ENCODE data around the gene PRMT5. TPM values are rescaled to one million over a fixed set of nuclear protein-coding genes. Genes with fewer than 3 reads are reported as not detected.

The PRMT5 gene
- 154 TPM for polyA plus RNA-seq (2013, experiment 1 of 2)
- polyA plus RNA-seq (2013, experiment 2 of 2) = 151 TPM

DNA sequence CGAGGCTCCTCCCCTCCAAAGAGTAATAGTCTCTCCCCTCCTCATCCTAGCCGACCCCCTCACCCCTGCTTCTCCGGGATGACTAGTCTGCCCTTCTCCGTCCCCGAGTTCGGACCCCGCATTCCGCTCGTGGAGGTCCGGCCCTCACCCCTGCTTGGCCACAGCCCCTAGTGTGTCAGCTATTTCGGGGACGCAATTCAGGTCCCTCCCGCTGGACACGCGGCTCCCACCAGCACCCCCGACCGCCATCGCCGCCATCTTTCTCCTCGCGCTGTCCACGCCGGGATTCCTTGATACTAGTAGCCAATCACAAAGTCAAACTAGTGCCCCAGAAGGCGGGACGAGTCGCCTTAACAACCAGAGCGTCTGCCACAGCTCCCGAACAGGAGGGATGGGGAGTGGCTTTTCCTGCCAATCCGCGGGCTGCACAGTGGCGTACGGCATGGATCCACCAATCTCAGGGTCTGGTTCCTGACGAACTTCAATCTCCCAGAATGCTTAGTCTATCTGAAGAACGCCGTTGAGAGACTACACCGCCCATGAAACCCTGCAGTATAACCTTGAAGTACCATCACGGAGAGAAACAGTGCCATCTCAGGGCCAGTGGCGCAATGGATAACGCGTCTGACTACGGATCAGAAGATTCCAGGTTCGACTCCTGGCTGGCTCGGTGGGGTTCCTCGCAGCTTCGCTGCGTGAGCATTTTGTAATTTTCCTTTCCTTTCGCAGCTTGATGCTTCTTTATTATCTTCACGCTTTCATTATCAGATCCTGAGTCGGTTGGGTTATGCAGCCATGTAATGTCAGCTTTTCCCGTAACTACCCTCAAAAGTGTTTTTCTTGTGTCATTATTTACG lies at the start of gene PRMT5:
TSS of gene PRMT5 (minus strand) at position 273 of the 857 bp plus-strand sequence. CDS start at position 258, 15 bp downstream.
- Histone ChIP-seq H3K79me2 (ENCODE audit: control insufficient read depth, insufficient read depth, low read length) (peaks cover 16% of the 10 kb centered on the region), H3K56ac (ENCODE audit: low read length) (peak within 1 kb of the TSS; percentile 99), H3K4me3 (ENCODE audit: low read length) (peak within 1 kb of the TSS; percentile 91), H3K36me3 (ENCODE audit: control insufficient read depth, insufficient read depth, low read length) (peaks cover 4% of the 10 kb centered on the region), H3K27ac (ENCODE audit: low read depth, low read length) (peak within 1 kb of the TSS; percentile 36), H3K9ac (ENCODE audit: low read length) (peak within 1 kb of the TSS; percentile 91), H3K4ac (ENCODE audit: low read depth, low read length) (no peak within 1 kb of the TSS), H3K18ac (ENCODE audit: low read length) (peak within 1 kb of the TSS; percentile 71), H2BK120ac (ENCODE audit: low read depth, low read length) (no peak within 1 kb of the TSS), H4K5ac (ENCODE audit: low read length) (peak within 1 kb of the TSS; percentile 6), H2AK5ac (ENCODE audit: low read length) (no peak within 1 kb of the TSS), H3K4me2 (ENCODE audit: low read length) (peak within 1 kb of the TSS; percentile 91), H3K79me1 (ENCODE audit: low read length) (peaks cover 7% of the 10 kb centered on the region), H3K4me1 (ENCODE audit: control insufficient read depth, low read depth, low read length) (peaks cover 2% of the 10 kb centered on the region), H4K8ac (ENCODE audit: low read depth, low read length) (no peak within 1 kb of the TSS), H2BK5ac (ENCODE audit: low read length) (peak within 1 kb of the TSS; percentile 84), H3K23ac (ENCODE audit: low read length) (no peak within 1 kb of the TSS), H2BK15ac (replicated peaks; ENCODE audit: low read depth) (no peak within 1 kb of the TSS), H3K27me3 (ENCODE audit: insufficient read depth, low read length, poor library complexity) (no peaks in the 10 kb centered on the region)
- no CpG with 5 or more reads among the region's 51 CpGs for WGBS (ENCODE audit: extremely low coverage, insufficient coverage, low lambda C conversion rate)
- DNase-seq = peak; percentile 100

DNA sequence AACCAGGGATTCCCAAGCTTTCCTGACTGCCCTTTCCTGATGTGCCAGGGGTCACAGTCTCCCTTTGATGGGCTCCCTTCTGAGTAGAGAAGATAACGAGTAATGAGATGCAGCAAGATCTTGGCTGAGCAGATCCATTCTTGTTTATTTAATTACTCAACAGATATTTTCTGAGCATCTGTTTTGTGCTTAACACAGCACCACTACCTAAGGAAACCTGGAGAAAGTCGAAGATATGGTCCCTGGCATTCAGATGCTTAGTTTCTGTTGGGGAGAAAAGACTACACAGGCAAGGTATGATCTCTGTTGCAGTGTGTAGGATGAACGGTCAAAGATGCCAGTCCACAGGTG lies 49.3 kb upstream of the PRMT5 start:
- H3K36me3 ChIP-seq (ENCODE audit: control insufficient read depth, insufficient read depth, low read length) = peaks cover 2% of the 10 kb centered on the region
- H3K4me2 ChIP-seq (ENCODE audit: low read length) = no peak overlapping the region
- H3K4me3 ChIP-seq (ENCODE audit: low read length) = no peak overlapping the region
- peaks cover 10% of the 10 kb centered on the region for H3K79me1 ChIP-seq (ENCODE audit: low read length)
- no peak overlapping the region for H2AK5ac ChIP-seq (ENCODE audit: low read length)
- H3K18ac ChIP-seq (ENCODE audit: low read length) = no peak overlapping the region
- H2BK15ac ChIP-seq (replicated peaks; ENCODE audit: low read depth) = no peak overlapping the region
- DNase-seq = no peak
- H3K79me2 ChIP-seq (ENCODE audit: control insufficient read depth, insufficient read depth, low read length) = peaks cover 25% of the 10 kb centered on the region
- no peak overlapping the region for H2BK5ac ChIP-seq (ENCODE audit: low read length)
- H3K23ac ChIP-seq (ENCODE audit: low read length) = no peak overlapping the region
- peaks cover 21% of the 10 kb centered on the region for H3K4me1 ChIP-seq (ENCODE audit: control insufficient read depth, low read depth, low read length)
- no peak overlapping the region for H4K5ac ChIP-seq (ENCODE audit: low read length)
- H3K27ac ChIP-seq (ENCODE audit: low read depth, low read length) = peak overlapping the region; percentile 58
- no peak overlapping the region for H2BK120ac ChIP-seq (ENCODE audit: low read depth, low read length)
- peak overlapping the region; percentile 31 for H3K56ac ChIP-seq (ENCODE audit: low read length)
- H4K8ac ChIP-seq (ENCODE audit: low read depth, low read length) = no peak overlapping the region
- no peaks in the 10 kb centered on the region for H3K27me3 ChIP-seq (ENCODE audit: insufficient read depth, low read length, poor library complexity)
- H3K4ac ChIP-seq (ENCODE audit: low read depth, low read length) = no peak overlapping the region
- H3K9ac ChIP-seq (ENCODE audit: low read length) = no peak overlapping the region
- no CpG with 5 or more reads among the region's 3 CpGs for WGBS (ENCODE audit: extremely low coverage, insufficient coverage, low lambda C conversion rate)

DNA sequence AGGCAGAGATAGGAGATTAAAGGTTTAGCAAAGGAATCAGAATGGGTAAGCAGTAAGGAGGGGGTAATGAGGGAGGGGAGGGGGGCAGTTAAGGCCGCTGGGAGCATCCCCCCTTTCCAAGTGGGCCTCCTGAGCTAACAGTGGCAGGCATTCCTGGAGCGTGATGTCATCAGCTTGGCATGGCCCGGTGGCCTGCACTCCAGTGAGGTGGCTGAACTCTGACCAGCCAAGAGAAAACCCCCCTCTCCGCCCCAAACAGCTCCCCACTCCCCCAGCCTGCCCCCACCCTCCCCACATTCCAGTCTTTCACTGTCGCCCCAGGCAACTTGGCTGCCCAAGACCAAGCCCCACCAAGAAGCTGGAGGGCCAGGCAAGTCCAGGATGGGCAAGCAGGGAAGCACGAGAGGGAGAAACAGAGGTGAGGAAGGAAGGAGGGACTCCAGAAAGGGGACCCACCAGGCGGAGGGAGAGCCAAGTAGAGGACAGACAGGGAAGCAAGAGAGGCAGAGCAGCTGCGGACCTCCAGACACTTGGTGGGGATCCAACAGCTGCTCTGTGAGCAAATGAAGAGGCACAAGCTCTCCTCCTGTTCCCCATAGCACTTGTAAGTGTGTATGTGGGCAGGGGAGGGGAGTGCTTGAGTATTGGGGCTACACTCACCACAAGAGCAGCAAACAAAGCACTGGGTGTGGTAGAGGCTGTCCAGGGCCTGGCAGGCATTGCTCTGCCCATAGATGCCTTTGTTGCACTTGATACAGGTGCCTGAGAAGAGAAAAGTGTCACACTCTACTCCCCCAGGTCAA lies 48.7 kb upstream of the PRMT5 start:
- Histone ChIP-seq H2BK120ac (ENCODE audit: low read depth, low read length) (no peak overlapping the region), H3K56ac (ENCODE audit: low read length) (peak overlapping the region; percentile 31), H3K4ac (ENCODE audit: low read depth, low read length) (peak overlapping the region; percentile 19), H2BK15ac (replicated peaks; ENCODE audit: low read depth) (no peak overlapping the region), H2BK5ac (ENCODE audit: low read length) (no peak overlapping the region), H3K27me3 (ENCODE audit: insufficient read depth, low read length, poor library complexity) (no peaks in the 10 kb centered on the region), H3K4me3 (ENCODE audit: low read length) (no peak overlapping the region), H3K36me3 (ENCODE audit: control insufficient read depth, insufficient read depth, low read length) (peaks cover 3% of the 10 kb centered on the region), H2AK5ac (ENCODE audit: low read length) (no peak overlapping the region), H3K4me1 (ENCODE audit: control insufficient read depth, low read depth, low read length) (peaks cover 21% of the 10 kb centered on the region), H3K79me1 (ENCODE audit: low read length) (peaks cover 11% of the 10 kb centered on the region), H3K18ac (ENCODE audit: low read length) (peak overlapping the region; percentile 43), H3K9ac (ENCODE audit: low read length) (peak overlapping the region; percentile 1), H3K27ac (ENCODE audit: low read depth, low read length) (peak overlapping the region; percentile 58), H4K5ac (ENCODE audit: low read length) (no peak overlapping the region), H4K8ac (ENCODE audit: low read depth, low read length) (no peak overlapping the region), H3K4me2 (ENCODE audit: low read length) (no peak overlapping the region), H3K79me2 (ENCODE audit: control insufficient read depth, insufficient read depth, low read length) (peaks cover 25% of the 10 kb centered on the region), H3K23ac (ENCODE audit: low read length) (no peak overlapping the region)
- no CpG with 5 or more reads among the region's 8 CpGs for WGBS (ENCODE audit: extremely low coverage, insufficient coverage, low lambda C conversion rate)
- peak; percentile 97 for DNase-seq

DNA sequence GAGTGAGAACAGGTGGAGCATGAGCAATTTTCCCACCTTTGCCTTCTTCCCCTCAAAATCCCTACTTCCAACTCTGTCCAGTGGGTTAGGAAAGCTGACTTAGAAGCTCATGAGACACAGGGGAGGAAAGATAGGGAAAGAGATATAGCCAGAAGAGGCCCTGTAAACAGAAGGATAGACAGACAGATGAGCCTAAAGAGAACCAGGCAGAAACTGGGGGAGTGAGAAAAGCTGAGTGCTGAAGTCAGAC lies 48.2 kb upstream of the PRMT5 start:
- peak overlapping the region; percentile 57 for H3K27ac ChIP-seq (ENCODE audit: low read depth, low read length)
- peaks cover 21% of the 10 kb centered on the region for H3K4me1 ChIP-seq (ENCODE audit: control insufficient read depth, low read depth, low read length)
- H3K79me1 ChIP-seq (ENCODE audit: low read length) = peaks cover 12% of the 10 kb centered on the region
- H4K8ac ChIP-seq (ENCODE audit: low read depth, low read length) = no peak overlapping the region
- no peak overlapping the region for H3K4me2 ChIP-seq (ENCODE audit: low read length)
- no peak overlapping the region for H4K5ac ChIP-seq (ENCODE audit: low read length)
- H2BK5ac ChIP-seq (ENCODE audit: low read length) = no peak overlapping the region
- H2BK15ac ChIP-seq (replicated peaks; ENCODE audit: low read depth) = no peak overlapping the region
- H3K27me3 ChIP-seq (ENCODE audit: insufficient read depth, low read length, poor library complexity) = no peaks in the 10 kb centered on the region
- no peak overlapping the region for H3K4me3 ChIP-seq (ENCODE audit: low read length)
- DNase-seq = no peak
- H3K23ac ChIP-seq (ENCODE audit: low read length) = no peak overlapping the region
- H3K4ac ChIP-seq (ENCODE audit: low read depth, low read length) = no peak overlapping the region
- H2AK5ac ChIP-seq (ENCODE audit: low read length) = no peak overlapping the region
- H3K79me2 ChIP-seq (ENCODE audit: control insufficient read depth, insufficient read depth, low read length) = peaks cover 25% of the 10 kb centered on the region
- H3K18ac ChIP-seq (ENCODE audit: low read length) = peak overlapping the region; percentile 55
- H2BK120ac ChIP-seq (ENCODE audit: low read depth, low read length) = no peak overlapping the region
- no peak overlapping the region for H3K9ac ChIP-seq (ENCODE audit: low read length)
- H3K36me3 ChIP-seq (ENCODE audit: control insufficient read depth, insufficient read depth, low read length) = peaks cover 6% of the 10 kb centered on the region
- H3K56ac ChIP-seq (ENCODE audit: low read length) = peak overlapping the region; percentile 28

DNA sequence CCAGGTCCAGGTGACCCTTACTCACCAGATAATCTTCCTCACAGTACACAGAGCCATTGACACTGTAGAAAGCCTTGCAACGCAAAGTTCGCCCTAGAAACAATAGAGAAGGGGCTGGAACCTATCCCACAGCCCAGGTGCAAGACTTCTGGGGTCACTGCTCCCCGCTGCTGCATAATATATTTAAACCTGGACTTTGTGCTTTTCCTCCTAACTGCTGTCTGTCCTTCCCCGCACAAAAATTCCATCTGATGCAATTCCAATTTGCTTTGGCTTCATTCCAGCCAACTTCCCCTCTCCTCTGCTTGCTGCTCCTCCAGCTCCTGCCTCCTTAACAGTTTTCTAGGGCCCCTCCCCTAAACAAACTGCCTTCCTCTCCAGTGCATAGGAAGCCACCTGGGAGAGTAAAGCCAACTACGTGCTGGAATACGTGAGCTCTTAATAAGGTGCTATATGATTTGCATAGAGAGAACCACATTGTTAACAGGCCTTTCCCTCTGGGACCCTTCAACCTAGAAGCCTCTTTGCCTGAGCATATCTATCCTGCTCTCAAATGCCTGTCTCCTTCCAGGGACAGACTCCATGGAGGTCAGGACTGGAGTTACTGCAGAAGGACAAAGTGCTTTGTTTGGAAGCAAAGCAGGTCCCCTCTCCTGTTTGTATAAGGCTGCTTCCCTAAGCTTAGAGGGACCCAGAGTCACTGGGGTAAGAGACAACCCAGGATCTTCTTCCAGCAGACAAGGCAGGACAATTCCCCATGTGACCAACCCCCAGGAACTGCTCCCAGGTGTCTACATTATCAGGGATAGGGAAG lies 47.7 kb upstream of the PRMT5 start:
- H4K8ac ChIP-seq (ENCODE audit: low read depth, low read length) = no peak overlapping the region
- H2BK15ac ChIP-seq (replicated peaks; ENCODE audit: low read depth) = no peak overlapping the region
- peaks cover 13% of the 10 kb centered on the region for H3K79me1 ChIP-seq (ENCODE audit: low read length)
- H2BK120ac ChIP-seq (ENCODE audit: low read depth, low read length) = no peak overlapping the region
- no peak overlapping the region for H3K23ac ChIP-seq (ENCODE audit: low read length)
- H3K4ac ChIP-seq (ENCODE audit: low read depth, low read length) = no peak overlapping the region
- DNase-seq = peak; percentile 78
- H3K4me3 ChIP-seq (ENCODE audit: low read length) = no peak overlapping the region
- no peak overlapping the region for H3K4me2 ChIP-seq (ENCODE audit: low read length)
- no peak overlapping the region for H4K5ac ChIP-seq (ENCODE audit: low read length)
- no peak overlapping the region for H2BK5ac ChIP-seq (ENCODE audit: low read length)
- H3K36me3 ChIP-seq (ENCODE audit: control insufficient read depth, insufficient read depth, low read length) = peaks cover 9% of the 10 kb centered on the region
- no peak overlapping the region for H2AK5ac ChIP-seq (ENCODE audit: low read length)
- H3K27ac ChIP-seq (ENCODE audit: low read depth, low read length) = peak overlapping the region; percentile 57
- no CpG with 5 or more reads among the region's 6 CpGs for WGBS (ENCODE audit: extremely low coverage, insufficient coverage, low lambda C conversion rate)
- H3K79me2 ChIP-seq (ENCODE audit: control insufficient read depth, insufficient read depth, low read length) = peaks cover 22% of the 10 kb centered on the region
- peak overlapping the region; percentile 55 for H3K18ac ChIP-seq (ENCODE audit: low read length)
- peak overlapping the region; percentile 1 for H3K9ac ChIP-seq (ENCODE audit: low read length)
- peak overlapping the region; percentile 28 for H3K56ac ChIP-seq (ENCODE audit: low read length)
- H3K27me3 ChIP-seq (ENCODE audit: insufficient read depth, low read length, poor library complexity) = no peaks in the 10 kb centered on the region
- peaks cover 21% of the 10 kb centered on the region for H3K4me1 ChIP-seq (ENCODE audit: control insufficient read depth, low read depth, low read length)

All from mesendoderm (in vitro differentiated cells).